NCI-H1105 (cell line): Measurements from ENCODE around the gene OTOP1.
"Not testable (repeated sequence)": the region's sequence is repeated elsewhere in the genome, so short reads cannot be mapped to it uniquely, and the experiment has no call there.

Experiments
- DNase-seq: peaks from one replicate; lab custom pipeline; 2025; lab: John Stamatoyannopoulos, UW

OTOP1 gene

GRCh38 chr4:4233610-4234009 lies 6.9 kb upstream of the OTOP1 start:
- DNase-seq: no peak

DNA sequence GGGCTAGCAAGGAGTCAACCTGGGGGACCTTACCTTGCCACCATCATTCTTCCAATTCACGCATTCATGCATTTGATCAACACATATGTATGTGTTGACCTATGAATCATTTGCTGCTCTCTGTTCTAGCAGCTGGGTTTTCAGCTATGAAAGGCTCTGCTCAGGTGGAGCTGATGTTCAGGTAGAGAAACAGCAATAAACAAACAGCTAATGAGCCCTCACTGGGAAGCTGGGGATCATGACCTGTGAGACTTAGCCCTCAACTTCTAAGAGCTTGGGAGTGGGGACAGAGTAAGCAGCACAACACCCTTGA lies 1.6 kb upstream of the OTOP1 start:
- DNase-seq: no peak

- no peak for DNase-seq
Measured at GRCh38 chr4:4227510-4228355, 1.0 kb upstream of the OTOP1 start.

GRCh38 chr4:4225915-4226605 lies 669 bp downstream of the OTOP1 start:
- no peak for DNase-seq

- DNase-seq: no peak
Measured at GRCh38 chr4:4217113-4217512, 9.6 kb downstream of the OTOP1 start.

DNA sequence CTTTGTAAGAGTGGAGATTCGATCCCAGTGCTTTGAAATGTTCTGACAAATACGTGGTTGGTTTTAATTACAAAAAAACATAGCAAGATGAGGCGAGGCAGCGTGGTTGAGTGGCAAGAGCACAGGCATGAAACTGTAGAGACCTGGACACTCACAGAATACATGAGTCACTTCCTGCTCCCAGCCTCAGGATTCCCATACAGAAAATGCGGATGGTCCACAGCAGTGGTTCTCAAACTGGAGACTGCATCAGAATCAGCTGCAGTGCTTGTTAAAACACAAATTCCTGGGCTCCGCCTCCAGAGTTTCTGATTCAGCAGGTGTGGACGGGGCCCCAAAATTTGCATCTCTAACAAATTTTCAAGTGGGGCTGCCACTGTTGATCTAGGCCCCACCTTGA lies 10.1 kb downstream of the OTOP1 start:
- no peak for DNase-seq

DNA sequence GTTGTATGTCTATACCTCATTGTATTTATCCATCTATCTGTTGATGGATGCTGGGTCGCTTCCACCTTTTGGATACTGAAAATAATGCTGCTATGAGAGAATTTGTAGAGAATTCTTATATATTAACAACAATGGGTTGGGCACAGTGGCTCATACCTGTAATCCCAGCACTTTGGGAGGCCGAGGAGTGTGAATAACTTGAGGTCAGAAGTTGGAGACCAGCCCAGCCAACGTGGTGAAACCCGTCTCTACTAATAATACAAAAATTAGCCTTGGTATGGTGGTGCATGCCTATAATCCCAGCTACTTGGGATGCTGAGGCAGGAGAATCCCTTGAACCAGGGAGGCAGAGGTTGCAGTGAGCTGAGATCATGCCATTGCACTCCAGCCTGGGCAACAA lies 13.1 kb downstream of the OTOP1 start:
- not testable (repeated sequence) for DNase-seq

- no peak for DNase-seq
Measured at GRCh38 chr4:4206204-4206603, 20.5 kb downstream of the OTOP1 start.

GRCh38 chr4:4204401-4204745 lies 22.4 kb downstream of the OTOP1 start:
- no peak for DNase-seq

DNA sequence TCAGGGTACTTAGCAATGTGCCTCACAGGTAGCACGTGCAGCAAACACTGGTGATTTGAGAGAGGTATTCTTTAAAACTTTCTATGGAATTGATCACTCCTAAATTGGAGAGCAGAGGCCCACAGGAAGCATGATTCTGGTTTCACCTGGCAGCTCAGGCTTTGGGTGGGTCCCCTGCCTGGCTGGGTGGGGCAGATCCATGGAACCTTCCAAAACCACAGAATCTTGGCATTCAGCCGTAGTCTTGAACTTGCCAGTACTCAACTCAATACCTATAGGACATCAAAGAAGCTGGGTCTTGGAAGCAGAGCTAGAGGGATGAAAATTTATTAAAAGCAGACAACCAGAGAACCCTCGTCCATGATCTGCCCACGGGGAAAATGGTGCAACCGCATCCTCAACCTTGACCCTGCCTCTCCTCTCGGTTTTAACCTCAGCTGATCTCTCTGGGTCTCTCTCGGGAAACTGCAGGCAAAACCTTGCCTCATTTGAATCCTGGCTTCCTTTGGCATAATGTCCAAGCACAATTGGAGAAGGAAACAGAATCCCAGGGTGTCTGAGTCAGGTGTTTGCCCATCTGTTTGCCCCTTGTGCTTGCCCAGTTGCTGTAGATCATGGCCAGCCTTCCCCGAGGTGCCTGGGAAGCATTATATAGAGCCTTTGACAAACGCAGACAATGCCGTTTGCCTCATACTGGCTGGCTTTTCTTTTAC lies 22.9 kb downstream of the OTOP1 start:
- no peak for DNase-seq

GRCh38 chr4:4202510-4202909 lies 24.2 kb downstream of the OTOP1 start:
- no peak for DNase-seq

DNA sequence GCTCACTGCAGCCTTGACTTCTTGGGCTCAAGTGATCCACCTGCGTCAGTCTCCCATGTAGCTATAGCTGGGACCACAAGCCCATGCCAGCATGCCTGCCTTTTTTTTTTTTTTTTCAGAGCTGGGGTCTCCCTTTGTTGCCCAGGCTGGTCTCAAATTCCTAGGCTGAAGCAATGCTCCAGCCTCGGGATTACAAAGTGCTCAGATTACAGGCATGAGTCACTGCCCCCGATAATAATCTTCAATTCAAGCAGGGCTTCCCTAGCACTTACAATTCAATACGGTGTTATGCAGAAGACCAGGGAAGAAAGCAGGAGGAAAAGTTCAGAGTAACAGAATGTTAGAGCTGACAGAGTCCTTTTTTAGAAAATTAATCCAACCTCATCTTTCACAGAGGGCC lies 26.1 kb downstream of the OTOP1 start:
- DNase-seq: no peak

DNA sequence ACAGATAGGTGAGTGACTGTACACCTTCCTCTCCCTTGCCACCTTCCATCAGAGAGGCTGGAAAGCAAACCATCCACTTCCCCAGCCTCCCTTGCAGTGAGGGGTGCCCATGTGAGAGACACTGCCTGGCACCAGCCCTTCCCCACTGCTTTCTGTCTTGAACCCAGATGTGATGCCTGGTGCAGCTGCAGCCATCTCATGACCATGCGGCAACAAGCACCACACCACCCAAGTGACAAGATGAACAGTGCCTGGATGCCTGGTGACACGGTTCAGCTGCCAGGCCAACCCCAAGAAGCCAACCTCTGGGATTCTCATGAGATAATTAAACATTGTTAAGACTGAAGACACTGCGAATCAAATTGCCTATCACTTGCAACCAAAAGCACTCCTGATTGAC lies 31.4 kb downstream of the OTOP1 start:
- DNase-seq: no peak

GRCh38 chr4:4188557-4188956 lies 38.2 kb downstream of the OTOP1 start:
- not testable (repeated sequence) for DNase-seq

GRCh38 chr4:4185528-4185927 lies 41.2 kb downstream of the OTOP1 start:
- no peak for DNase-seq

GRCh38 chr4:4182835-4183568 lies 43.7 kb downstream of the OTOP1 start:
- no peak for DNase-seq

DNA sequence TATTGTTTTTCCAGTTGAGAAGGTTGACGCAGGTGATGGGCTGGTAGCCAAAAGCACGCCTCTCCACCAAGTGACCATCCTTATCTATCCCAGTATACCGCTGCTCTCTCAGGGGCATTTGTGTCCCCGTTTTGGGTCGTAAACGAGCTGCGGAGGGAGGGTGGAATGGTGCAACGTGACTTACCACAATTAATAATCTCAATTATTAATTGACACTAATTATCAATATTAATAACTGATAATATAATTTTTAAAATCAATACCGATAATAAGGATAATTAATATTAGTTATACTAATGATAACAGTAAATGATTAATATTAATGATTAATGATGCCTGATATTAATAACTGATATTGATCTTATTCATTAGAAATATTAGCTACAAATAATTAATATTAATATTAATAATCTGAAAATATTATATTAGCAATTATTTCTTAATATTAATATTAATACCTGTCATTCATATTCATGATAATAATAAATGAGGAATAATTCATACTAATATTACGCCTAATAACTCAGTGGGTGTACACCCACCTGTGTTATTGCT lies 56.1 kb downstream of the OTOP1 start:
- no peak for DNase-seq

- DNase-seq: not testable (repeated sequence)
Measured at GRCh38 chr4:4167981-4168780, 58.5 kb downstream of the OTOP1 start.

GRCh38 chr4:4166986-4167385 lies 59.7 kb downstream of the OTOP1 start:
- not testable (repeated sequence) for DNase-seq

DNA sequence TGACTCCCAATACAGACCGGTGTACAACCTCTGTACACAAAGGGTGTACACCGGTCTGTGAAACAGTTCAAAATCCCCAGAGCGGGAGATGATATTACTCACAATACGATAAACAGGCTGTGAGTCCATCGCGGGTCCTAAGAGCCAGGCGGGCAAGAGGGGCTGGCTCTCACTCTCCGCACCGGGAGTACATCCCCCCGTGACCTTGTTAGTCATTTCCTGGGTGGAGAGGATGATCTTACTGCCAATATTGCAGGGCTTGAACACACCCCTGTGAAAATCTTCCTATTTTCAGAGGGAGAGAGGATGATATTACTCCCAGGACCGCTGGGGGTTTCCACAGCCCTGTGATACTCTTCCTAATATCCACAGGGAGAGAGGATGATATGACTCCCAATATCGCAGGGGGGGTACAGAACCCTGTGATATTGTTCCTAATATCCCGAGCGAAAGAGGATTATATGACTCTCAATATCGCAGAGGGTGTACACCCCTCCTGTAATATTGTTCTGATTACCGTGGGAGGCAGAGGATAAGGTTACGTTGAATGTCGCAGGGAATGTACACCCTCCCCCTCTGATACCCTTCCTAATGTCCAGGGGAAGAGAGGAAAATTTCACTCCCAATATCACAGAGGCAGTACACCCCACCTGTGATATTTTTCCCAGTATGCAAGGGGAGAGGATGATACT lies 60.9 kb downstream of the OTOP1 start:
- DNase-seq: not testable (repeated sequence)
